OCI-LY7 (cell line): ENCODE measurements around the gene MTHFD2L. TPM values are rescaled to one million over a fixed set of nuclear protein-coding genes. Genes with fewer than 3 reads are reported as not detected.

ENCODE experiments used
- BruUV-seq: library from RNA; stranded (reverse); fragments of 400-500 nt; replicated peaks from 2 replicates; lab custom pipeline; 2021; lab: Mats Ljungman, UMichigan
- CTCF ChIA-PET: fragments of 300-600 bp; sonication (Branson Sonifier 250); formaldehyde crosslinking; loops from one replicate; lab custom pipeline; 2022; ENCODE audit warnings: antibody characterized with exemption; ENCODE audit not compliant: unreplicated experiment; lab: Charles Lee
- POLR2A ChIA-PET: fragments of 300-600 bp; sonication (Branson Sonifier 250); formaldehyde crosslinking; loops from one replicate; lab custom pipeline; 2022; ENCODE audit warnings: antibody characterized with exemption; lab: Charles Lee
- DNase-seq: peaks from one replicate; pipeline ENCODE4 v3.0.0-alpha.2; 2015; ENCODE audit warnings: low spot score
- H2AFZ ChIP-seq: fragments of 200-600 bp; sonication (generic), shearing (Covaris generic); 2 replicates; pipeline ENCODE4 v1.6.1; 2014; ENCODE audit warnings: mild to moderate bottlenecking, antibody characterized with exemption, low read length, moderate library complexity
- H3K27ac ChIP-seq: fragments of 200-600 bp; sonication (generic); 2 replicates; pipeline ENCODE4 v1.5.1; 2014; ENCODE audit warnings: mixed run types, low read depth, mild to moderate bottlenecking, moderate library complexity, low read length, inconsistent platforms; ENCODE audit not compliant: poor library complexity, severe bottlenecking
- H3K36me3 ChIP-seq: fragments of 200-600 bp; sonication (generic); 2 replicates; pipeline ENCODE4 v1.6.1; 2014; ENCODE audit warnings: mild to moderate bottlenecking, antibody characterized with exemption, low read length, moderate library complexity, mixed read lengths; ENCODE audit not compliant: insufficient read depth
- H3K4me1 ChIP-seq: fragments of 200-600 bp; sonication (generic); 2 replicates; pipeline ENCODE4 v1.5.1; 2014; ENCODE audit warnings: mild to moderate bottlenecking, low read length; ENCODE audit not compliant: insufficient read depth, poor library complexity, severe bottlenecking
- H3K4me2 ChIP-seq: fragments of 200-600 bp; sonication (generic); 2 replicates; pipeline ENCODE4 v1.6.1; 2014; ENCODE audit warnings: mild to moderate bottlenecking, low read length
- H3K4me3 ChIP-seq: fragments of 200-600 bp; sonication (generic); 2 replicates; pipeline ENCODE4 v1.5.1; 2014; ENCODE audit warnings: mild to moderate bottlenecking, low read depth, low read length; ENCODE audit not compliant: poor library complexity, severe bottlenecking
- H3K79me2 ChIP-seq: fragments of 200-600 bp; sonication (generic); 2 replicates; pipeline ENCODE4 v1.6.1; 2016; ENCODE audit warnings: low read depth, mild to moderate bottlenecking, low read length, moderate library complexity, mixed read lengths; ENCODE audit not compliant: insufficient read depth
- H3K9me2 ChIP-seq: fragments of 200-600 bp; sonication (generic); 2 replicates; pipeline ENCODE4 v1.6.1; 2016; ENCODE audit warnings: mild to moderate bottlenecking, low read length, mixed read lengths; ENCODE audit not compliant: insufficient read depth
- H3K9me3 ChIP-seq: fragments of 200-600 bp; sonication (generic); 2 replicates; pipeline ENCODE4 v1.6.1; 2014; ENCODE audit warnings: mild to moderate bottlenecking, mixed run types, low read length, mixed read lengths
- H4K20me1 ChIP-seq: fragments of 200-600 bp; sonication (generic); 2 replicates; pipeline ENCODE4 v1.6.1; 2014; ENCODE audit warnings: mild to moderate bottlenecking, antibody characterized with exemption, low read length, moderate library complexity, mixed read lengths; ENCODE audit not compliant: insufficient read depth
- EZH2phosphoT487 ChIP-seq: fragments of 200-600 bp; sonication (generic); IDR thresholded peaks from 2 replicates; pipeline ENCODE4 v1.6.1; 2018; ENCODE audit warnings: low read depth, borderline replicate concordance, mild to moderate bottlenecking, mixed run types, antibody characterized with exemption, low read length, moderate library complexity, mixed read lengths
- intact Hi-C: fragments of 100-400 bp; cut with micrococcal nuclease; formaldehyde crosslinking; loops from one replicate; pipeline ENCODE4 v1.10.0; 2022; ENCODE audit not compliant: unreplicated experiment
- total RNA-seq, 2 experiments: library from RNA; depleted of rRNA in 1 of 2; stranded (reverse); fragments of >200 nt in 1 of 2; shearing (Covaris generic) in 1 of 2; gene quantifications; 2 replicates each; pipeline ENCODE4 v1.2.3, GENCODE V29; 2014 to 2022
- TF ChIP-seq, protein P1 (sequence below): fragments of 200-600 bp; sonication (generic); conservative IDR thresholded peaks from 2 replicates; pipeline ENCODE4 v1.5.1; 2014; ENCODE audit warnings: mild to moderate bottlenecking, antibody characterized with exemption, low read length, moderate library complexity, mixed read lengths

Gene MTHFD2L
- total RNA-seq, 2 experiments from 2014 or later: 18.7 to 18.9 TPM

- H3K9me2 ChIP-seq: no peaks in the 10 kb centered on the region
- H3K4me3 ChIP-seq: no peak overlapping the region
- DNase-seq: no peak
- TF ChIP-seq EZH2phosphoT487: no peak
- TF ChIP-seq, protein P1, sequence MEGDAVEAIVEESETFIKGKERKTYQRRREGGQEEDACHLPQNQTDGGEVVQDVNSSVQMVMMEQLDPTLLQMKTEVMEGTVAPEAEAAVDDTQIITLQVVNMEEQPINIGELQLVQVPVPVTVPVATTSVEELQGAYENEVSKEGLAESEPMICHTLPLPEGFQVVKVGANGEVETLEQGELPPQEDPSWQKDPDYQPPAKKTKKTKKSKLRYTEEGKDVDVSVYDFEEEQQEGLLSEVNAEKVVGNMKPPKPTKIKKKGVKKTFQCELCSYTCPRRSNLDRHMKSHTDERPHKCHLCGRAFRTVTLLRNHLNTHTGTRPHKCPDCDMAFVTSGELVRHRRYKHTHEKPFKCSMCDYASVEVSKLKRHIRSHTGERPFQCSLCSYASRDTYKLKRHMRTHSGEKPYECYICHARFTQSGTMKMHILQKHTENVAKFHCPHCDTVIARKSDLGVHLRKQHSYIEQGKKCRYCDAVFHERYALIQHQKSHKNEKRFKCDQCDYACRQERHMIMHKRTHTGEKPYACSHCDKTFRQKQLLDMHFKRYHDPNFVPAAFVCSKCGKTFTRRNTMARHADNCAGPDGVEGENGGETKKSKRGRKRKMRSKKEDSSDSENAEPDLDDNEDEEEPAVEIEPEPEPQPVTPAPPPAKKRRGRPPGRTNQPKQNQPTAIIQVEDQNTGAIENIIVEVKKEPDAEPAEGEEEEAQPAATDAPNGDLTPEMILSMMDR: no peak
- H3K4me2 ChIP-seq: no peak overlapping the region
- POLR2A ChIA-PET: interaction anchor here (0.8 to 1.6 kb wide), 2 partner anchors 49 to 78 kb away, joined by 5 read pairs; no protein-coding TSS in a partner anchor
- intact Hi-C loops: no loop called here
- CTCF ChIA-PET: no interaction called here
- no peaks in the 10 kb centered on the region for H4K20me1 ChIP-seq
- no TSS peak for BruUV-seq
- no peak overlapping the region for H2AFZ ChIP-seq
- H3K4me1 ChIP-seq: no peaks in the 10 kb centered on the region
- no peaks in the 10 kb centered on the region for H3K36me3 ChIP-seq
- H3K79me2 ChIP-seq: no peaks in the 10 kb centered on the region
- H3K27ac ChIP-seq: no peak overlapping the region
- H3K9me3 ChIP-seq: no peaks in the 10 kb centered on the region
These were observed 73.1 kb downstream of the MTHFD2L start for GRCh38 chr4:74230902-74231499.

GRCh38 chr4:74235135-74235534 is 77.2 kb downstream of the MTHFD2L start:
- POLR2A ChIA-PET: interaction anchor here (1.9 kb wide), 1 partner anchor 10 kb away, joined by 7 read pairs; no protein-coding TSS in a partner anchor
- no peaks in the 10 kb centered on the region for H3K4me1 ChIP-seq
- no peaks in the 10 kb centered on the region for H3K9me3 ChIP-seq
- no peaks in the 10 kb centered on the region for H4K20me1 ChIP-seq
- H3K9me2 ChIP-seq: no peaks in the 10 kb centered on the region
- H3K27ac ChIP-seq: no peak overlapping the region
- H3K36me3 ChIP-seq: no peaks in the 10 kb centered on the region
- CTCF ChIA-PET: no interaction called here
- intact Hi-C loops: no loop called here
- no peak for TF ChIP-seq EZH2phosphoT487
- H3K4me2 ChIP-seq: no peak overlapping the region
- no TSS peak for BruUV-seq
- no peaks in the 10 kb centered on the region for H3K79me2 ChIP-seq
- no peak for DNase-seq
- H2AFZ ChIP-seq: no peak overlapping the region
- no peak overlapping the region for H3K4me3 ChIP-seq

DNA sequence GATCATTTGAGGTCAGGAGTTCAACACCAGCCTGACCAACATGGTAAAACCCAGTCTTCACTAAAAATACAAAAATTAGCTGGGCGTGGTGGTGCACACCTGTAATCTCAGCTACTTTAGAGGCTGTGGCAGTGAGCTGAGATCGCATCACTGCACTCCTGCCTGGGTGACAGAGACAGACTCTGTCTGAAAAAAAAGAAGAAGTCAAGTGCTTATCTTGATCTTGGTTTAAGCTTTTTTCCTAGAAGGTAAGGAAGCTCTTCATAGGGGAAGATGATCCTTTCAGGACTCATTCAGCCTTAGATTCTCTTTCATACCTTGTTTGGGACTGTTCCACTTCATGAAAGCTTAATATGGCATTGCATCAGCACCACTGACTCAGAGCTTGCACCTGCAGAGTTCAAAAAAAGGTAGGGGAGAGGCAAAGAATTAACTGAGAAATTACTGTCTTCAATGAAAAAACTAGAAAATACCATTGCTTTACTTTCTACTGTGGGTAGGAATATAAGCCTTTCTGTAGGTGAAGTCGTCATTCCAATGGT is 79.6 kb downstream of the MTHFD2L start:
- BruUV-seq: no TSS peak
- no peaks in the 10 kb centered on the region for H3K79me2 ChIP-seq
- POLR2A ChIA-PET: no interaction called here
- no peak for TF ChIP-seq EZH2phosphoT487
- TF ChIP-seq, protein P1: no peak
- H3K9me3 ChIP-seq: no peaks in the 10 kb centered on the region
- DNase-seq: no peak
- no peak overlapping the region for H3K27ac ChIP-seq
- no peaks in the 10 kb centered on the region for H3K9me2 ChIP-seq
- no peak overlapping the region for H3K4me3 ChIP-seq
- no peak overlapping the region for H2AFZ ChIP-seq
- intact Hi-C loops: no loop called here
- no peaks in the 10 kb centered on the region for H4K20me1 ChIP-seq
- H3K4me1 ChIP-seq: no peaks in the 10 kb centered on the region
- H3K36me3 ChIP-seq: no peaks in the 10 kb centered on the region
- H3K4me2 ChIP-seq: no peak overlapping the region
- CTCF ChIA-PET: interaction anchor here (1.1 kb wide), 1 partner anchor 9 kb away, joined by 5 read pairs; no protein-coding TSS in a partner anchor
